ENCODE data around the gene PRKAR1B.

The PRKAR1B gene

GRCh38 chr7:644381-645305 lies 82.4 kb downstream of the PRKAR1B start:
- H3K9me3 Mint-ChIP-seq: peaks cover 27% of the 10 kb centered on the region
- H3K4me1 Mint-ChIP-seq: no peaks in the 10 kb centered on the region
- H3K27ac Mint-ChIP-seq: no peak overlapping the region
- no peak for DNase-seq
- no peak overlapping the region for H3K4me3 Mint-ChIP-seq
- H3K36me3 Mint-ChIP-seq (ENCODE audit: low read depth): peaks cover 32% of the 10 kb centered on the region
- no peak for TF ChIP-seq CTCF (IDR thresholded peaks at IDR 0.05)
- peaks cover 3% of the 10 kb centered on the region for H3K27me3 Mint-ChIP-seq (ENCODE audit: low read depth, poor library complexity)

GRCh38 chr7:641966-642365 lies 85.1 kb downstream of the PRKAR1B start:
- no peak overlapping the region for H3K27ac Mint-ChIP-seq
- peaks cover 24% of the 10 kb centered on the region for H3K9me3 Mint-ChIP-seq
- TF ChIP-seq CTCF (IDR thresholded peaks at IDR 0.05): no peak
- no peak overlapping the region for H3K4me3 Mint-ChIP-seq
- peaks cover 3% of the 10 kb centered on the region for H3K27me3 Mint-ChIP-seq (ENCODE audit: low read depth, poor library complexity)
- peaks cover 21% of the 10 kb centered on the region for H3K36me3 Mint-ChIP-seq (ENCODE audit: low read depth)
- DNase-seq: no peak
- no peaks in the 10 kb centered on the region for H3K4me1 Mint-ChIP-seq

GRCh38 chr7:641269-641671 lies 85.8 kb downstream of the PRKAR1B start:
- H3K27me3 Mint-ChIP-seq (ENCODE audit: low read depth, poor library complexity): peaks cover 3% of the 10 kb centered on the region
- H3K9me3 Mint-ChIP-seq: peaks cover 24% of the 10 kb centered on the region
- TF ChIP-seq CTCF (IDR thresholded peaks at IDR 0.05): no peak
- no peak for DNase-seq
- H3K27ac Mint-ChIP-seq: no peak overlapping the region
- no peaks in the 10 kb centered on the region for H3K4me1 Mint-ChIP-seq
- no peak overlapping the region for H3K4me3 Mint-ChIP-seq
- H3K36me3 Mint-ChIP-seq (ENCODE audit: low read depth): peaks cover 21% of the 10 kb centered on the region

- no peak for DNase-seq
- H3K4me3 Mint-ChIP-seq: no peak overlapping the region
- H3K27ac Mint-ChIP-seq: no peak overlapping the region
- H3K9me3 Mint-ChIP-seq: peaks cover 20% of the 10 kb centered on the region
- peaks cover 3% of the 10 kb centered on the region for H3K27me3 Mint-ChIP-seq (ENCODE audit: low read depth, poor library complexity)
- H3K4me1 Mint-ChIP-seq: no peaks in the 10 kb centered on the region
- peaks cover 21% of the 10 kb centered on the region for H3K36me3 Mint-ChIP-seq (ENCODE audit: low read depth)
- TF ChIP-seq CTCF (IDR thresholded peaks at IDR 0.05): no peak
Observed at GRCh38 chr7:638256-639011, 88.6 kb downstream of the PRKAR1B start.

GRCh38 chr7:637826-638225 lies 89.3 kb downstream of the PRKAR1B start:
- Mint-ChIP-seq H3K27me3 (ENCODE audit: low read depth, poor library complexity) (peaks cover 3% of the 10 kb centered on the region), H3K27ac (no peak overlapping the region), H3K4me1 (no peaks in the 10 kb centered on the region), H3K36me3 (ENCODE audit: low read depth) (peaks cover 16% of the 10 kb centered on the region), H3K4me3 (no peak overlapping the region), H3K9me3 (peaks cover 14% of the 10 kb centered on the region)
- no peak for DNase-seq
- TF ChIP-seq CTCF (IDR thresholded peaks at IDR 0.05): no peak
